NCI-H2227 (cell line): Measurements from ENCODE around the gene LHCGR.
"Not testable (repeated sequence)": the region's sequence is repeated elsewhere in the genome, so short reads cannot be mapped to it uniquely, and the experiment has no call there.

Source experiments
- DNase-seq: peaks from one replicate; lab custom pipeline; 2025; ENCODE audit not compliant: unreplicated experiment; lab: John Stamatoyannopoulos, UW

The LHCGR gene

GRCh38 chr2:48749291-48750127, 6.0 kb downstream of the LHCGR start:
- DNase-seq: no peak

DNA sequence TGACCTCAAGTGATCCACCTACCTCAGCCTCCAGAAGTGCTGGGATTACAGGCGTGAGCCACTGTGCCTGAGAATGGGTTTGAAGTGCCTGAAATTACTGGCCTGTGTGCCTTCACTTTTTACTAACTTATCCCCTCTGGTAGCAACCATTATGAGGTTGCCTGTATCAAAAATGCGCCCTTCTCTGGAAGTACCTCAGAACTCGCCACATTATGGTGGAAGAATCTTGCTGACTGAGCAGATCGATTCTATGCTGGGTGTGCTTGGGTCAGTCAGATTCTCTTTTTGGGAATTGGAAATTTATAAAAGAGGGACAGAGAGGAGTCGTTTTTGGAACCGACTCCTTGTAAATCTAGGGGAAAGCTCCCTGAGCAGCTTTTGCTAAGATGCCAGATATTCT, 8.2 kb downstream of the LHCGR start:
- no peak for DNase-seq

GRCh38 chr2:48739236-48739635, 16.3 kb downstream of the LHCGR start:
- DNase-seq: not testable (repeated sequence)

- no peak for DNase-seq
Measured at GRCh38 chr2:48738806-48739205, 16.7 kb downstream of the LHCGR start.

DNA sequence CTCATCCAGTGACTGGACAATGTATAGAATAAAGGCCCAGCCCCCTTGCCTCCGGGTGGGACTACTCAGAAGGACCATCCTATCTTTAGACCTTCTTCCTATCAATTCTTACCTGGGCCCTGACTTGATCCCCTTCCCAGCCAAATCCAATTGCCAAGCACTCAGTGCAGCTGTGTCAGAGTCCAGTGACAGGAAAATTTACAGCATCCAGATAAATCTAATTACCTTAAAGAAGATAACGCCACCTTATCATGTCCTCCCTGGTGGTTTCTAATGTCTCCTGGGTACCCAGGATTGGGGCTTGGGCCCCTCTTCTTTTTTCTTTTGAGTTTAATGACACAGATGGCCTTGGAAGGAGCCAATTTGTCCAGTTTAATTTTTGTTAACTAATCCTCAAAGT, 19.3 kb downstream of the LHCGR start:
- no peak for DNase-seq

GRCh38 chr2:48734576-48735303, 20.8 kb downstream of the LHCGR start:
- no peak for DNase-seq

DNA sequence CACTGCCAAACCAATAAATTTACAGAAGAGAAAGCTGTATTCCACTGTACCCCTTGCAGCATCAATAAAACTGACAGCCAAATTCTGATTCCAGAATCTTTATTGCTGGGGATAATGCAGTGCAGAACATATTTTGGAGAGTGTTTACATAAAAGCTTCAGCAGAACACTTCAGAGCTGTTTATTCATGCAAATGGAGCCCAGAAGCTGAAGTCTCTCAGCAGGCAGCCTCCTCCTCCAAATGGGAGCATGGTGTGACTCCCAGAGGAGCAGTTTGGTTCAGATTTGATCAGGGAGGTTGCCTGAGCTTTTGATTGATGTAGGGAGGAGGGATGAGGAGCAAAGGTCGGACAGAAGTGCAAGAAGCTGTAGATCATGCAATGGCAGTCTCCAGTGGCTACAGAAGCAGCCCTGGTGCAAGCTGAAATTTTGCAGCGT, 22.4 kb downstream of the LHCGR start:
- DNase-seq: peak; percentile 51

GRCh38 chr2:48728840-48729239, 26.7 kb downstream of the LHCGR start:
- DNase-seq: peak; percentile 89

GRCh38 chr2:48728295-48728694, 27.2 kb downstream of the LHCGR start:
- DNase-seq: no peak

GRCh38 chr2:48727560-48727959, 28.0 kb downstream of the LHCGR start:
- no peak for DNase-seq

GRCh38 chr2:48725696-48726494, 29.6 kb downstream of the LHCGR start:
- DNase-seq: no peak

- DNase-seq: no peak
Measured at GRCh38 chr2:48724278-48724677, 31.2 kb downstream of the LHCGR start.

DNA sequence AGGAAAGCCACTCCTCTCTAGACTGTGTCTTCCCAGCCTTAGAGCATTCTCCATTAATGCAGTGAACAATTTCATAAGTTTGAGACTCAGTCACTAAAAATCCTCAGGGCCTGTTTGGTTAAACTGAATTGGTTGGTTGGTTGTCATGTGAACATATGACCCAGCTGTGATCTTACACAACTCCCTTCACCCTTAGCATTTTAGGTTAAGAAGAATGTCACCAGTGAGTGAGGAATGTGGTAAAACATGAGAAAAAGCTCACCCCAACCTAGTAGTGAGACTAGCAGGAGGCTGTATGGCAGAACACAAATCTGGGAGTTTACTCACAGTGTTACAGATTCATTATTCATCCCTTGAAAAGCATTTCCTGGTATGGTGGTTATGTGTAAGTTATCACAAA, 32.4 kb downstream of the LHCGR start:
- no peak for DNase-seq

- no peak for DNase-seq
Measured at GRCh38 chr2:48722391-48722790, 33.1 kb downstream of the LHCGR start.

DNA sequence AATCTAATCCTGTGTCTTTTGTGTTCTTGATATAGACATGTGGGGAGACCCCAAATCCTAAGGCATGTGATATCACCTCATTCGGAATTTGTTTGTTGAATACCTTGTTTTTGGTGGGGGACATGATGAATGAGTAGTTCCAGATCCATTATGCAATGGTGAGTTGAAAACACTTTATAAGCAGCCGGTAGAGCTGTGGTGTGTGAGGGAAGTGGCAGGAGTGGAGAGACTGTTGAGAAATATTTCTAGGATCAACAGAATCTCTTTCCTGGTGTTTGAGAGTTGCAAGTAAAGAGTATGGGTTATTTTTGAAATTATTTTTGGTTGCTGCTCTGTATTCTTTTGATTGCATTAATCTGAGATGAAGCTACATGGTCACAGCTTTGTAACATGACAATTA, 34.4 kb downstream of the LHCGR start:
- DNase-seq: no peak

- peak; percentile 21 for DNase-seq
Measured at GRCh38 chr2:48719480-48720177, 35.9 kb downstream of the LHCGR start.

DNA sequence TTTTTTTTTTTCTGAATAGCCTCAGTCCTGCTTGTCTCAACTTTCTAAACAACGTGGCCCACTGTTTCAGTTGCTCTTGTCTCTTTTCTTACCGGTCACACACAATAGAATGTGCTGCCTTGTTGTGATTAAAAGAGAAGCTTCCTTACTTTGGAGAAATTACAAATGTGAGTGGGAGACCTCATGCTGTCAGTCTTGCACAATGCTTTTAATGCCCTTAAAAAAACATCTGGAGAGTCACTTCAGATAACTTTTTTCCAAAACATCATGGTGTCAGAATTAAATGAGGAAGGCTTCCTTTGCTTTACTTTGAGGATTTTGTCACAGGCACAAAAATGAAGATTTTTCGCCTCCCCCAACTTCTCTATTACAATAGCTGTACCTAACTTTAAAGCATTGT, 37.7 kb downstream of the LHCGR start:
- DNase-seq: no peak

DNA sequence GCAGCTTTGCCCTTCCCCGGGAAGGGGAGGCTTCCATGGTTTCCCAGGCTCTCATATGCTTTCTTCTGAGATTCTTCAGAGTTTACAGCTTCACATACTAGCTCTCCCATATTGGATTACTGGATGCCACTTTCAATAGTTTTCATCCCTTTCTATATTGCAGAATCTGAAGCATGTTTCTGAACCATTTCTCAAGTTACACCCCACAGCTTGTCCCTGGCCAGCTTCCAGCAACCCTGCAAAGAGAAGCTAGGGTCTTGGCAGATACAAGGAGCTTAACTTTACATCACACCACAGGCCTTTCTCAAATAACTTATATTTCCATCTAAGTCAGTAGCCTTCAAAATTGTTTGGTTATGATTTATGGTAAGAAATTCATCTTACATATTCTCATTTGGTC, 39.6 kb downstream of the LHCGR start:
- no peak for DNase-seq

GRCh38 chr2:48715042-48715899, 40.3 kb downstream of the LHCGR start:
- no peak for DNase-seq

DNA sequence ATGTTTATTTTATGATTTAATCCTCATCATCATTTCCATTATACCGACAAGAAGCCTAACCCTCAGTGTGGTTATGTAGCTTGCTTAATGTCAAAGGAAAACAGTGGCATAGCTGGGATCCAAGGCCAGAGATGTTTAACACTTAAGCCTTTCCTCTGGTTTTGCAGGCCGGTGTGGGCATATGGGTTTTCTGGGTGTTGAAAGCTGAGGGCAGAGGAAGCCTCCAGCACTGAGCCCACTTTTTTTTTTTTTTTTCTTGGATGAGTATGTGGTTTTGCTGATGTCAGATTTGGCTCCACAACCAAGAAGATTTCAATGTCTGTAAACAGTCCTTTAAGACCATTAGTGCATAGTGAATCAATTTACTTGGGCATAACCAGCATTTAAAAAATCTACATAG, 41.3 kb downstream of the LHCGR start:
- DNase-seq: no peak
